Tibial artery (tissue), 4 donors: ENCODE data around the gene ESYT2.

Source experiments
- DNase-seq, 2 donors: peaks; one replicate each; pipeline ENCODE4 v3.0.0-alpha.2; 2019
- H3K27ac ChIP-seq, 2 donors: fragments of 200-600 bp; sonication (generic) in 1 of 2; 1 replicate in 1 of 2; 2 replicates in 1 of 2; pipeline ENCODE4 v1.5.1; 2018 to 2019; ENCODE audit warnings: mild to moderate bottlenecking in 1 of 2
- H3K27me3 ChIP-seq, 2 donors: fragments of 200-600 bp; sonication (generic) in 1 of 2; one replicate each; pipeline versions ENCODE4 v1.5.1 to v1.6.0; 2016 to 2019
- H3K36me3 ChIP-seq, 3 donors: fragments of 200-600 bp; sonication (generic) in 2 of 3; one replicate each; pipeline ENCODE4 v1.5.1; 2016 to 2019; ENCODE audit warnings: mild to moderate bottlenecking in 2 of 3
- H3K4me1 ChIP-seq, 4 donors: fragments of 200-600 bp; sonication (generic) in 2 of 4; 1 replicate in 3 of 4; 2 replicates in 1 of 4; pipeline ENCODE4 v1.5.1; 2016 to 2019
- H3K4me3 ChIP-seq, 2 donors: fragments of 200-600 bp; sonication (generic) in 1 of 2; 1 replicate in 1 of 2; 2 replicates in 1 of 2; pipeline ENCODE4 v1.5.1; 2018 to 2019; ENCODE audit warnings: mild to moderate bottlenecking in 2 of 2
- H3K9me3 ChIP-seq, 3 donors: fragments of 200-600 bp; sonication (generic) in 1 of 3; one replicate each; pipeline ENCODE4 v1.5.1; 2016 to 2019
- CTCF ChIP-seq, 2 experiments: fragments of 200-600 bp in 1 of 2; fragments of 450-650 bp in 1 of 2; IDR thresholded peaks; one replicate each; pipeline ENCODE4 v1.5.1; 2017 to 2019; ENCODE audit warnings: antibody characterized with exemption in 2 of 2, mild to moderate bottlenecking in 1 of 2, moderate library complexity in 1 of 2
- intact Hi-C: fragments of 100-400 bp; cut with DNase I; formaldehyde crosslinking; loops from one replicate; pipeline ENCODE4 v1.15.0; 2023; ENCODE audit warnings: low total_unique reads

The ESYT2 gene

GRCh38 chr7:158830211-158830723 is 958 bp upstream of the ESYT2 start:
- H3K27me3 ChIP-seq, result no peaks in the 10 kb centered on the region
- TF ChIP-seq CTCF (IDR thresholded peaks at IDR 0.05), result no peak
- H3K27ac ChIP-seq, result peak overlapping the region; percentile 95 to 100
- H3K9me3 ChIP-seq, result no peaks in the 10 kb centered on the region
- peaks cover 0 to 29% (median 12%) of the 10 kb centered on the region in 4 donors for H3K4me1 ChIP-seq
- H3K36me3 ChIP-seq, result peaks cover 0 to 6% (median 0%) of the 10 kb centered on the region in 3 donors
- peak overlapping the region; percentile 82 to 86 for H3K4me3 ChIP-seq
- intact Hi-C loops, result no loop called here
- DNase-seq, result no peak

GRCh38 chr7:158829021-158829341 is 328 bp downstream of the ESYT2 start:
- Histone ChIP-seq H3K4me3 (peak overlapping the region; percentile 82 to 86), H3K27ac (peak overlapping the region; percentile 95 to 100), H3K36me3 (peaks cover 0 to 6% (median 0%) of the 10 kb centered on the region in 3 donors), H3K9me3 (no peaks in the 10 kb centered on the region), H3K4me1 (peaks cover 0 to 42% (median 19%) of the 10 kb centered on the region in 4 donors), H3K27me3 (no peaks in the 10 kb centered on the region)
- DNase-seq, result peak in 1 of 2 donors; percentile 48
- intact Hi-C loops, result loop anchor here (5.0 kb wide), 1 partner anchor 47 kb away; no protein-coding TSS in a partner anchor
- TF ChIP-seq CTCF (IDR thresholded peaks at IDR 0.05), result no peak

- DNase-seq, result peak; percentile 48 to 81
- intact Hi-C loops, result loop anchor here (5.0 kb wide), 1 partner anchor 46 kb away; no protein-coding TSS in a partner anchor
- H3K27ac ChIP-seq, result peak overlapping the region; percentile 95 to 100
Measured at GRCh38 chr7:158828133-158829020, 932 bp downstream of the ESYT2 start.

GRCh38 chr7:158827411-158828132 is 1.7 kb downstream of the ESYT2 start:
- intact Hi-C loops, result loop anchor here (5.0 kb wide), 1 partner anchor 45 kb away; no protein-coding TSS in a partner anchor
- Histone ChIP-seq H3K27ac (peak overlapping the region; percentile 95 to 100), H3K9me3 (no peaks in the 10 kb centered on the region), H3K27me3 (no peaks in the 10 kb centered on the region), H3K36me3 (peaks cover 0 to 6% (median 0%) of the 10 kb centered on the region in 3 donors), H3K4me1 (peaks cover 0 to 54% (median 20%) of the 10 kb centered on the region in 4 donors), H3K4me3 (peak overlapping the region; percentile 82 to 86)
- TF ChIP-seq CTCF (IDR thresholded peaks at IDR 0.05), result no peak
- no peak for DNase-seq

More at GRCh38 chr7:158828133-158829020, 932 bp downstream of the ESYT2 start:
- Histone ChIP-seq H3K27me3 (no peaks in the 10 kb centered on the region), H3K4me3 (peak overlapping the region; percentile 82 to 86), H3K4me1 (peaks cover 0 to 48% (median 20%) of the 10 kb centered on the region in 4 donors), H3K9me3 (no peaks in the 10 kb centered on the region), H3K36me3 (peaks cover 0 to 6% (median 0%) of the 10 kb centered on the region in 3 donors)
- TF ChIP-seq CTCF (IDR thresholded peaks at IDR 0.05), result no peak

GRCh38 chr7:158825628-158826289 is 3.5 kb downstream of the ESYT2 start:
- intact Hi-C loops, result loop anchor here (5.0 kb wide), 1 partner anchor 43 kb away; no protein-coding TSS in a partner anchor
- no peak for DNase-seq
- Histone ChIP-seq H3K36me3 (peaks cover 0 to 6% (median 0%) of the 10 kb centered on the region in 3 donors), H3K27ac (peak overlapping the region; percentile 46 to 100), H3K4me1 (peaks cover 5 to 72% (median 29%) of the 10 kb centered on the region in 4 donors), H3K27me3 (no peaks in the 10 kb centered on the region), H3K4me3 (no peak overlapping the region), H3K9me3 (no peaks in the 10 kb centered on the region)
- TF ChIP-seq CTCF (IDR thresholded peaks at IDR 0.05), result no peak
